ENCODE results near the gene ICAM4. TPM values are rescaled to one million over a fixed set of nuclear protein-coding genes. Genes with fewer than 3 reads are reported as not detected.

Gene ICAM4
- total and polyA plus RNA-seq, 2 of the 13 experiments (the other 11 are each of a cell fraction or from before 2014, with no cell fraction given): 2.9 to 4.0 TPM

GRCh38 chr19:10332965-10333757 lies 46.4 kb downstream of the ICAM4 start, which contains the start of gene RAVER1 (continued):
- TF ChIP-seq MBD4 (IDR thresholded peaks at IDR 0.05; ENCODE audit: borderline replicate concordance, low read length) (no peak), FOXP1 (IDR thresholded peaks at IDR 0.05) (no peak), FOXP1 (CRISPR knock-in tag; IDR thresholded peaks at IDR 0.05) (no peak), DR1 (CRISPR knock-in tag; IDR thresholded peaks at IDR 0.05) (peak; percentile 52; the same call in 1 of the 2 replicates), DZIP1 (CRISPR knock-in tag; IDR thresholded peaks at IDR 0.05) (peak; percentile 41; the same call in 1 of the 2 replicates), ZNF768 (CRISPR knock-in tag; IDR thresholded peaks at IDR 0.05) (peak; percentile 42; the same call in 1 of the 2 replicates), ARNT (IDR thresholded peaks at IDR 0.05) (no peak), GLMP (CRISPR knock-in tag; IDR thresholded peaks at IDR 0.05; ENCODE audit: borderline replicate concordance) (no peak), RBFOX2 (IDR thresholded peaks at IDR 0.05; ENCODE audit: low read depth, low read length) (peak; percentile 98), ZBTB46 (CRISPR knock-in tag; IDR thresholded peaks at IDR 0.05; ENCODE audit: borderline replicate concordance) (peak; percentile 82; the same call in 1 of the 2 replicates), GATAD2A (CRISPR knock-in tag; IDR thresholded peaks at IDR 0.05) (peak; percentile 11; the same call in 1 of the 2 replicates), ZNF770 (CRISPR knock-in tag; IDR thresholded peaks at IDR 0.05) (peak; percentile 43; the same call in 1 of the 2 replicates), NAIF1 (CRISPR knock-in tag; IDR thresholded peaks at IDR 0.05; ENCODE audit: borderline replicate concordance) (peak; percentile 79; the same call in 1 of the 2 replicates), SCMH1 (CRISPR knock-in tag; IDR thresholded peaks at IDR 0.05; ENCODE audit: borderline replicate concordance) (no peak), ZNF75D (CRISPR knock-in tag; IDR thresholded peaks at IDR 0.05; ENCODE audit: borderline replicate concordance) (no peak), ZNF180 (CRISPR knock-in tag; IDR thresholded peaks at IDR 0.05; ENCODE audit: borderline replicate concordance, low read depth) (no peak), ZNF672 (CRISPR knock-in tag; IDR thresholded peaks at IDR 0.05) (no peak), ATF3 (CRISPR knock-in tag; IDR thresholded peaks at IDR 0.05) (peak; percentile 23; the same call in 1 of the 2 replicates), NR2F1 (CRISPR knock-in tag; IDR thresholded peaks at IDR 0.05) (no peak)
